GM12892 (cell line): ENCODE data around the gene C15orf40.

Experiments
- POLR2A ChIP-seq: IDR thresholded peaks from 2 replicates; pipeline ENCODE4 v1.6.1; 2011; ENCODE audit warnings: low read depth, low read length, control low read depth
- POLR2AphosphoS5 ChIP-seq: IDR thresholded peaks from 2 replicates; pipeline ENCODE4 v1.6.1; 2011; ENCODE audit warnings: low read depth, low read length, control low read depth

GRCh38 chr15:82979726-82980125, 31.7 kb downstream of the C15orf40 start:
- TF ChIP-seq POLR2A (no peak), POLR2AphosphoS5 (no peak)
